Uterus (tissue), 2 donors: Measurements from ENCODE around the gene ZBTB14.

Experiments
- CTCF ChIP-seq, 4 experiments: fragments of 200-600 bp in 2 of 4; fragments of 450-650 bp in 2 of 4; sonication (generic) in 2 of 4; IDR thresholded peaks; one replicate each; pipeline ENCODE4 v1.5.1; 2016 to 2019; ENCODE audit warnings: antibody characterized with exemption in 4 of 4, mild to moderate bottlenecking in 2 of 4, moderate library complexity in 1 of 4
- POLR2A ChIP-seq, 2 donors: fragments of 450-650 bp; IDR thresholded peaks; one replicate each; pipeline ENCODE4 v1.6.1; 2016; ENCODE audit warnings: antibody characterized with exemption in 2 of 2, mild to moderate bottlenecking in 1 of 2, moderate library complexity in 1 of 2

GRCh38 chr18:5285326-5285725 lies 10.2 kb downstream of the ZBTB14 start:
- no peak for TF ChIP-seq CTCF (IDR thresholded peaks at IDR 0.05)
- TF ChIP-seq POLR2A (IDR thresholded peaks at IDR 0.05): no peak
